Measurements from ENCODE around the gene INTS1. TPM values are rescaled to one million over a fixed set of nuclear protein-coding genes. Genes with fewer than 3 reads are reported as not detected.

Gene INTS1
- polyA plus RNA-seq, 2 of the 4 experiments (the other 2 are of a cell fraction), result 14.6 to 48.1 TPM

- no peak for ATAC-seq
- Histone ChIP-seq H3K4me3 (no peak overlapping the region), H3K4me1 (peaks cover 39% of the 10 kb centered on the region), H3K9me3 (no peaks in the 10 kb centered on the region), H3K4me2 (no peak overlapping the region), H3K27ac (no peak overlapping the region)
- FAIRE-seq, result no peak
- WGBS (ENCODE audit: missing lambda C conversion rate), result 94% methylated on average over 13 of the region's 17 CpGs
- DNase-seq (ENCODE audit: low read depth in 1 of 2, low spot score in 1 of 2), result no peak
- ChIA-PET POLR2A (no interaction called here), CTCF (interaction anchor here (0.5 kb wide), 1 partner anchor 814 kb away, joined by 5 read pairs; no protein-coding TSS in a partner anchor)
- no peak for TF ChIP-seq JUN (IDR thresholded peaks at IDR 0.05)
- no peak for TF ChIP-seq ZC3H11A (IDR thresholded peaks at IDR 0.05)
- TF ChIP-seq CEBPB (IDR thresholded peaks at IDR 0.05), result no peak
- no peak for TF ChIP-seq HOXB13 (CRISPR knock-in tag; IDR thresholded peaks at IDR 0.05; ENCODE audit: low read depth)
- no peak for TF ChIP-seq MAFK (IDR thresholded peaks at IDR 0.05; ENCODE audit: partially characterized antibody)
- no peak for TF ChIP-seq BHLHE40 (IDR thresholded peaks at IDR 0.05; ENCODE audit: low read depth, low read length)
- TF ChIP-seq GATA3 (IDR thresholded peaks at IDR 0.05; ENCODE audit: borderline replicate concordance), result no peak
- no peak for TF ChIP-seq REST (IDR thresholded peaks at IDR 0.05)
- TF ChIP-seq TP53 (CRISPR knock-in tag; IDR thresholded peaks at IDR 0.05), result no peak
Measured at GRCh38 chr7:1550846-1551155, 46.6 kb upstream of the INTS1 start.

- FAIRE-seq, result no peak
- 95% methylated on average over 15 of the region's 42 CpGs for WGBS (ENCODE audit: missing lambda C conversion rate)
- POLR2A ChIA-PET, result no interaction called here
Measured at GRCh38 chr7:1550005-1550845, 46.0 kb upstream of the INTS1 start.

GRCh38 chr7:1549357-1550004 lies 45.3 kb upstream of the INTS1 start:
- CTCF ChIA-PET, result interaction anchor here (1.2 to 18.4 kb wide), 2 partner anchors 7 to 14 kb away, joined by 4 to 204 read pairs; partner anchors contain the start of gene TMEM184A
- POLR2A ChIA-PET, result no interaction called here
- peak; percentile 28; the same call in 1 of the 2 replicates for TF ChIP-seq TFCP2L1 (CRISPR knock-in tag; IDR thresholded peaks at IDR 0.05)
- TF ChIP-seq MAX (IDR thresholded peaks at IDR 0.05), result no peak
- TF ChIP-seq POLR2AphosphoS2 (conservative IDR thresholded peaks at IDR 0.05; ENCODE audit: low read length), result peak; percentile 74

More at GRCh38 chr7:1550005-1550845, 46.0 kb upstream of the INTS1 start:
- TF ChIP-seq JUNB (IDR thresholded peaks at IDR 0.05), result no peak
- TF ChIP-seq EHF (CRISPR knock-in tag; IDR thresholded peaks at IDR 0.05), result no peak
- TF ChIP-seq NR3C1 (IDR thresholded peaks at IDR 0.05), result no peak
- no peak for TF ChIP-seq HMGXB4 (CRISPR knock-in tag; IDR thresholded peaks at IDR 0.05; ENCODE audit: borderline replicate concordance)
- TF ChIP-seq GATA3 (IDR thresholded peaks at IDR 0.05; ENCODE audit: borderline replicate concordance), result no peak
- H3K4me3 ChIP-seq, result no peak overlapping the region
- H3K4me2 ChIP-seq, result no peak overlapping the region
- DNase-seq (ENCODE audit: low read depth in 1 of 2, low spot score in 1 of 2) (no peak), ATAC-seq (no peak)
- H3K9me3 ChIP-seq, result no peaks in the 10 kb centered on the region
- CTCF ChIA-PET, result interaction anchor here (0.5 kb wide), 1 partner anchor 815 kb away, joined by 5 read pairs; no protein-coding TSS in a partner anchor
- peaks cover 41% of the 10 kb centered on the region for H3K4me1 ChIP-seq
- H3K27ac ChIP-seq, result 0 out of 6 replicates have a peak overlapping the region, but pooled peaks of 1 of the 2 experiments have one; percentile 26

More at GRCh38 chr7:1549357-1550004, 45.3 kb upstream of the INTS1 start:
- no peak for ATAC-seq
- peaks cover 42% of the 10 kb centered on the region for H3K4me1 ChIP-seq
- H3K27ac ChIP-seq, result no peak overlapping the region
- WGBS (ENCODE audit: missing lambda C conversion rate), result 94% methylated on average over 20 of the region's 27 CpGs
- no peak for DNase-seq (ENCODE audit: low read depth in 1 of 2, low spot score in 1 of 2)
- FAIRE-seq, result no peak
- H3K4me2 ChIP-seq, result no peak overlapping the region
- H3K4me3 ChIP-seq, result no peak overlapping the region
- no peaks in the 10 kb centered on the region for H3K9me3 ChIP-seq

Data from A549 (cell line).